A549 (cell line): Measurements from ENCODE around the gene AMDHD2.

Experiments
- MYC ChIP-seq: IDR thresholded peaks from 2 replicates; pipeline ENCODE4 v1.6.1; 2012; ENCODE audit warnings: mild to moderate bottlenecking, inconsistent platforms, low read length, improper control_type of control experiment, borderline replicate concordance
- NR3C1 ChIP-seq: fragments of >200 bp; sonication (Bioruptor Twin); formaldehyde crosslinking; IDR thresholded peaks from 3 replicates; pipeline ENCODE4 v1.6.1; 2017
- POLR2A ChIP-seq: IDR thresholded peaks from 2 replicates; pipeline ENCODE4 v1.6.1; 2012; ENCODE audit warnings: mild to moderate bottlenecking, low read length
- RFX5 ChIP-seq: fragments of 450-650 bp; IDR thresholded peaks from 2 replicates; pipeline ENCODE4 v1.7.1; 2014; ENCODE audit warnings: antibody characterized with exemption, mild to moderate bottlenecking, moderate library complexity

DNA sequence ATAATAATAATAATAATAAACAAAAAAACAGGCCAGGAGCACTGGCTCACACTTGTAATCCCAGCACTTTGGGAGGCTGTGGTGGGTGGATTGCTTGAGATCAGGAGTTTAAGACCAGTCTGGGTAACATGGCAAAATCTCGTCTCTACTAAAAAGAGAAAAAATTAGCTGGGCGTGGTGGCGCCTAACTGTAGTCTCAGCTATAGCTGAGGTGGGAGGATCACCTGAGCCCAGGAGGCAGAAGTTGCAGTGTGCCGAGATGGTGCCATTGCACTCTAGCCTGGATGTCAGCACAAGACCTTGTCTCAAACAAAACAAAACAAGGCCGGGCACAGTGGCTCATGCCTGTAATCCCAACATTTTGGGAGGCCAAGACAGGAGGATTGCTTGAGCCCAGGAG, 25.1 kb upstream of the AMDHD2 start:
- TF ChIP-seq MYC (no peak), NR3C1 (no peak), POLR2A (no peak), RFX5 (no peak)
